NCI-H510A (cell line): ENCODE results near the gene SPTB.
A peak's percentile ranks its signal among the peaks of the same experiment; 100 is the strongest.

ENCODE experiments used
- DNase-seq: peaks from one replicate; lab custom pipeline; 2025; lab: John Stamatoyannopoulos, UW

Gene SPTB

DNA sequence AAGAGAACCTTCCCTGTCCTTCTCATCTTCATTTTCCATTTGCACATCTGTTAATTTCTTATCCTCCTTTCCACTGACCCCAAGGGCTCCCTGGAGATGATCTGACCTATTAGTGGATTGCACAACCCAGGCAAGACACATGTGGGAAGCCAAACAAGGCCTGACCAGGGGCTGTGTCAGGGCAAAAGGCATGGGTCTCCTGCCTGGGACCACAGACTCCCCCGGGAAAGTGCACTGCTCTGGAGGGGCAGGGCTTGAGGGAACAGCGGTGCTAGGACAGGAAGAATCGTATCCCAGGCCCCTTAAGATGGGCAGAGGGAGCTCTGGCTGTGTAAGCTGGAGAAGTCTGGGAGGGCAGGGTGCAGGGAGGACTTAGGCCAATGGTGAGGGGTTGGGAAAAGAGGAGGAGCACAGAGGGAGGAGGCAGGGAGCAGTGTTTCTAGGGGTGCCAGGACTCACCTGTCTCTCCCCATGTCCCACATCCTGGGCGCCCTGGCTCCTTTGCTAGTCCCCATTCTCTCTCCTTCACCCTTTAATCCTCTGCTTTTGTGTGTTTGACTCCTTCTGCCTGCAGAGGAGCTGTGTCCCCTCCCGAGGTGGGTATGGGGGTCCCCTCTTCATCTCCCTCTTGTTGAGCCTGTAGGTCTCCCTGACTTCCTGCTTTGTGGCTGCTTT is 150.2 kb downstream of the SPTB start:
- no peak for DNase-seq

DNA sequence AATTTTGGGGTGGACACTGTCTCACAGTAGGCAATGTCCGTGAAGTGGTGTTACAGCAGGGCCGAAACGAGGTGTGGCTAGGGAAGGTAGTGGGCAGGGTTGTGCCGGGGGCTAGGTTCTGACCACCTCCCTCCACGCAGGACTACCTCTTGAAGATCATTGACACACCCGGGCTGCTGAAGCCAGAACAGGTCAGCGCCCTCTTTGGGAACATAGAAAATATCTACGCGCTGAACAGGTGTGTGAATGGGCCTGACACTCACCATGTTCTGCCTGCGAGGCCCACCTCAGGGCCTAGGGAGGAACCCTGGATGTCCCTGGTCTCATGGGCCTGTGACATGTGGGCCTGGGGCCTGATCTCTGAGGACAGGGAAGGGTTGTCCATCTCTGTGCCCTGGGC is 150.9 kb downstream of the SPTB start:
- DNase-seq, result no peak

DNA sequence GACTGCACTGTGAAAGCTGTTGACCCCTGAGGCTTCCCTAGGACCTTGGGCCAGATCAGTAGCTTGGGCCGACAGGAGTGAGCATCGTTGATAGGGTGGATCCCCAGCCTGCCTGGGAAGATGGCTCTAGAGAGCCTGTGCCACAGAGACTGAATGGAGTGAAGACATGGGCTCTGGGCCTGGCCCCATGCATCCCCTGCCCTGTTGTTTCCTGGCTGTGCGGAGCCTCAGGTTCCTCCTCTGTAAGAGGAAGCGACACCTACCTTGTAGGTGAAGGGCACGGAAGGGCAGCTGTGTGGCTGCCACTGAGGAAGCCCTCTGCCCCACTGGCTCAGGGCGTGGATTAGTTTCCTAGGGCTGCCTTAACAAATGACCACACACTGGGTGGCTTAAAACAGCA is 151.6 kb downstream of the SPTB start:
- no peak for DNase-seq

DNA sequence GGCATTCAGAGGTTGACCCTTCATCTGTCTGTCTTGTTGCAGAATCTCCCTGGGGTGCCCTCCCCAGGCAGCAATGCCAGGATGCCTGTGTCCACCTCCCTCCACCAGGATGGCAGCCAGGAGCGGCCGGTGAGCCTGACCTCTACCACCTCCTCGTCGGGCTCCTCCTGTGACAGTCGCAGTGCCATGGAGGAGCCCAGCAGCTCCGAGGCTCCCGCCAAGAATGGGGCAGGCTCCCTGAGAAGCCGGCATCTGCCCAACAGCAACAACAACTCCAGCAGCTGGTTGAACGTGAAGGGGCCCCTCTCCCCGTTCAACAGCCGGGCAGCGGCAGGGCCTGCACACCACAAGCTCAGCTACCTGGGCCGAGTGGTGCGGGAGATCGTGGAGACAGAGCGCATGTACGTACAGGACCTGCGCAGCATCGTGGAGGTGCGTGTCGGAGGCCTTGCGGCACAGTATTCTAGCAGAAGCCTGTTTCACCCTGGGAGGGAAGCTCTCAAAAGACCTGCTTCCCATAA is 152.1 kb downstream of the SPTB start:
- no peak for DNase-seq

DNA sequence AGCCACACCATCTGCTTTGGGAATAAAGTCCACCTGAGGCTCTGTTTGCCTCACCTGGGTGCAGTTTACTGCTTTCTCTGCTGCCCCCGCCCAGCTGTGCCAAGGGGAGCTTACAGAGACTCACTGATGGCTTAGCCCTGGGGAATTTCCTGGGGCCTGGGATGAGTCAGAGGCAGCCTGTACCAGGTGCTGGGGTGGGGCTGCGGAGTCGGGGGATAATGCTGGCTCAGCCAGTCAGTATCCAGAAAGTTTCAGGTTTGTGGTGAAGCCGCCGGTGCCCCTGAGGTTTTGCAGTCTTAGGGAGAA is 153.2 kb downstream of the SPTB start:
- peak; percentile 20 for DNase-seq

DNA sequence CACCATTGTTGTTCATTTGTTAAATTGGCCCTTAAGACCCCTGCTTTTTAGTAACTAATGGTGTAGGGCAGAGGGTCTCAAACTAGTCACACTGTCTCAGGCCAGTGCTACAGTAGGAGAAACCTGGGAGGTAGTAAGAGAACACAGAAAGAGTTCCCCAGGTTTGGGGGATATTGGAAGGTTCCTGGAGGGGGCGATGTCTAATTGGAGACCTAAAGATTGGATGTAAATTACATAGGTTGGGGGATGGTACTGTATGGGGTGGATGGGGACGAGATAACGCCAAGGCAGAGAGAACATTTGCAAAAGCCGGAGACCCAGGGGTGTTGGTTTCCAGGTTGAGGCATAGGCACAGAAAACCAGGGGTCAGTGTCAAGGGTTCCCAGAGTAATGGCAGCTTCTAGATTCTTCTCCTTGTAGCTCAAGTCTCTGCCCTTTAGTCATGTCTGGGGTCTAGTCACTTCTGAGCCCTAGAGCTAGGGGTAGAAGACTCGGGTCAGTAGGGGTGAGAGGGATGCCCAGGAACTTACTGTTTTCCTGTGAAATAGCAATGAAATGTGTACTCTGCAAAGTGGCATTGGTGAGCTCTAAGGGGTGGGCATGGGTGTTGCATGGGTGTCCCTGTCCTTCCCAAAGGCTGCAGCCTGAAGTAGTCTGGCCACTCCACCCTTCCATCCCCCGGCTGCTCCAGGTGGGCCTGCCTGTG is 153.7 kb downstream of the SPTB start:
- DNase-seq, result no peak

DNA sequence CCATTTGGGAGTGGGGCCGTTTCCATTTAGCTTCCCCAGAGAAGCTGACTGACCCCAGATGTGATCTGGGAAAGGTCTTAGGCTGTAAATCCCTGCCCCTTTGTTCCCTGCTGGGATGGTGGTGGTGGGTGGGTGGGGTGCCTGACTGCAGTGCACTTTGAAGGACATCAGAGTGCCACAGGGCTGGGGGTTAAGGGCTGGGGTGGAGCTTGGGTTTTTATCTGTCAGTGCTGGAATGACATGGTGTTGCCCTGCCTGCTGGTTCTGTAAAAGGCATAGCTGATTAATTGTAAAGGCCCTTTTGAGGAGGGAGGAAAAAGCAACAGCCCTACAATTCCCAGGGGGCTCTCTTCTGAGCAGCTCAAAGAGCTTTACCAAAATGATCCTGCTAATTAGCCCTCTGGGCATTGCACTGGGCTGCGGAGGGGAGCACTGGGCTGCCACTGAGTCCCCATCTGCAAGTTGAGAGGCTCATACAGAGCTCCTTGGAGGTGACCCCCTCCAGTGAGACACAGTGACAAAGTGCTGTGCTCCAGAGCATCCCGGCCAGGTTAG is 154.4 kb downstream of the SPTB start:
- DNase-seq, result no peak

DNA sequence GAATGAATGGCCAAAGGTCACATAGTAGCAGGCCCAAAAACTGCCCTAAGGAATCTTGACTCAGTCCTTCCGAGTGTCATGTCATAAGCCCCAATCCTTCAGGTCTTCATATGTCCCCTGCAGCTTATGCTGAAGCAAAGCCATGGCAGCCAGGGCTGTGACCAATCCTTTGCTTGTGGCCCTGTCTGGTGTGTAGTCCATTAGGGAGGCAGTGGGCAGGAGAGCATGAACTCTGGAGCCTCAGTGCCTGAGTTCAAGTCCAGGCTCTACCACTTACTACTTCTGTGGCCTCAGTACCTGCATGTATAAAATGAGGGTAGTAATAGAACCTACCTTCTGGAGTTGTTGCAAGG is 155.2 kb downstream of the SPTB start:
- no peak for DNase-seq

DNA sequence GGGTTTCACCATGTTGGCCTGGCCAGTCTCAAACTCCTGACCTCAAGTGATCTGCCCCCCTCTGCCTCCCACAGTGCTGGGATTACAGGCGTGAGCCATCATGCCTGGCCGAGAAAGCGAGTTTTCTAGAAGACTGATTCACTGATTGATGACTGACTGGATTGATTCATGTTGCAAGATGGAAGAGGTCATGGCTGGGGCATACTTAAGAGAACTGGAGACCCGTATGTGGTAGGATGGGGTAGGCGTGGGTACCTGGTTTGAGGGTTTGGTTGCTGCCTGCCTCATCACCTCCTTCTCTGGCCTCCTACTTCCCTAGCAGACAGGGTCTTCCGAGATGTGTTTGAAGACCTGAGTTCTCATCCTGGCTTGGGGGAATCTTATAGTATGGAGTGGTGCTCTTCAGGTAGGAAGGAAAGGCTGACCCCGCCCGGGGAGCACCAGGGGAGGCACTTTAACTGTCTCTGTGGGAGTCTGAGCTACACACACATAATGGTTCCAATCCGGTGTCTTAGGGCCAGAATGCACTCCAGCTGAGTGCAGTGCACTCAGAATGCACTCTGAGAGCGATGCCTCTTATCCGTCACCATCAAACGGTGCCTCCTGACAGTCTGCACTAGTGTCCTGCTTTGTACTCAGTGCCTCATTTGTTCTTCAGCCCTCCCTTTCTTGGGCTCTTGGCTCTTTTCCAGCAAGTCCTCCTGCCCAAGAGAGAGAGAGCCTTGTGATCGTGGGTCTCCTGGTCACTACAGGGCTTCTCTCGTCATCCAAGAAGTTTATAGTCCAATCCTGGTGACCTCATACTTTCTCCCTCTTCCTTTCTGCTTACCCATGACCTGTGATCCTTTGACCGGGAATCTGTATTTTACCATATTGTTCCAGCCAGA is 155.8 kb downstream of the SPTB start:
- peak; percentile 59 for DNase-seq

DNA sequence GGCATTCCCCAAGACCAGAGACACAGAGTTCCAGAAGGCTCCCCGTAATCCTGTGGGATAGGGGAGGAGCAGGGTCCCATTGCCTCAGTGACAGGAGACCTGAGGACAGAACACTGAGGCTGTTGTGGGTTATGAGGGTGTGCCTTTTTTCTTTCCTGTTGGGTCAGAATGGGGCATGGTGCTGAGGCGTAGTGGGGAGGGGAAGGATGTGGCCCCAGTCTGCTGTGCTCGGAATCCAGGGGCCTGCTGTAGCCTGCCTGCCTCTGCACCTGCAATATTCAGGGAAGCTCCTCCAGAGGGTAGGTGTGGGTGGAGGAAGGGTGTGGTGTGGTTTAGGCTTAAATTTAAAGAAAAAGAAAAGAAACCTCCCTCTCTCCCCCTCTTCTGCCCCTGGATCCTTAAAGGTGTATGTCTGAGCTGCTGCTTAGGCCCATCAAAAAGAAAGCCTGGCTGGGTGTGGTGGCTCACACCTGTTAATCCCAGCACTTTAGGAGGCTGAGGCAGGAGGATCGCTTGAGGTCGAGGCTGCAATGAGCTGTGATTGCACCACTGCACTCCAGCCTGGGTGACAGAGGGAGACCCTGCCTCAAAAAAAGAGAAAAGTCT is 156.8 kb downstream of the SPTB start:
- no peak for DNase-seq

DNA sequence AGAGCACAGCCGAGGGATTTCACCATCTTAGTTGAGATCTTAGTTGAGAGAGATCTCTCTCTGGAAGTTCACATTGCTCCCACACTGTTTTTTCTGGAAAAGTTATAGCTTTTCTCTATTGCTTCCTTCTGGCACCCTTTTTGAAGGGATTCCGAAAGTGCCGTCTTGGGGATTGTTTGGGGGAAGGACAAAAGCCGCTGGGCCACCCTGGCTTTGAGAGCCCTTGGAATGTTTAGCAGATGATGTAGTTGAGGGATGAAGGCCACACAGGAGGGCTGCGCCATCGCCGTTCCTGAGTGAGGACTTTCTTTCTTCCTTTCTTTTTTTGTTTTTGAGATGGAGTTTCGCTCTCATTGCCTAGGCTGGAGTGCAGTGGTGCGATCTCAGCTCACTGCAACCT is 157.8 kb downstream of the SPTB start:
- DNase-seq, result no peak

DNA sequence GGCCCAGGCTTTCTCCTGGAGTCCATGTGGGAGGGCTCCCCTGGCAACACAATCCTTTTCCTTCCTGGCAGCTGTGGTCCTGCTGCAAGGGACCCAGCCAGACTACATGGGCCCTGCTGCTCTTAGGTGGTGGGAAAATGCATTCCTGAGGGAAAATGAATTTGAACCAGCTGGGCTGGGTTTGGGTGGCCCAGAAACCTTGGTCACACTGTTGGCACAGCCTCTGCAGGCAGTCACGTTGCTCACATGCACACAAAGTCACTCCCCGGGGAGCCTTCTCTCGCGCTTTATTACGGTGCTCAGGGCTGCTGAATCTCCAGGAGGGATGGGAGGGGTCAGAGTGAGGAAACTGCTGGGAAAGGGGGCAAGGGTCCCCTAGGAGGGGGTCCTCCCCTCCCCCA is 158.3 kb downstream of the SPTB start:
- DNase-seq, result no peak

DNA sequence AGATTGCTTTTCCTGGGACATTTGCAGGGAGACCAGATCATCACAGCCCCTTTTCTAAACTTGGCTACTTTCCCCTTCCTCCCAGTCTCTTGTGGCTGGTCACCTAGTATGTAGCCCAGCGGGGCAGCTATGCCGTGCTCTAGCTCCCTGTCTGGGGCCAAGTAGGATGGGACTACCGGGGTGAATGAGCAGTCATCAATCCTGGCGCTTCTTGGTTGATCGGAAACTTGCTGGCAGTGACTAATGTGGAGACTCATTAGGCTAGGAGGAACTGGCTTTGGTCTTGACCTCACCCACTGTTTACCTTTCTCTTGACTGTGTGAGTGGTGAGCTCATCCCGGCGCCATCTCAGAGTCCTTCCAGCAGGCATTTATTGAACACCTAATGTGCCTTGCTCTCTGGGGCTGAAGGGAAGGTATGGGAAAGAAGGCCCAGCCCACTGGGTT is 159.6 kb downstream of the SPTB start:
- peak; percentile 79 for DNase-seq

DNA sequence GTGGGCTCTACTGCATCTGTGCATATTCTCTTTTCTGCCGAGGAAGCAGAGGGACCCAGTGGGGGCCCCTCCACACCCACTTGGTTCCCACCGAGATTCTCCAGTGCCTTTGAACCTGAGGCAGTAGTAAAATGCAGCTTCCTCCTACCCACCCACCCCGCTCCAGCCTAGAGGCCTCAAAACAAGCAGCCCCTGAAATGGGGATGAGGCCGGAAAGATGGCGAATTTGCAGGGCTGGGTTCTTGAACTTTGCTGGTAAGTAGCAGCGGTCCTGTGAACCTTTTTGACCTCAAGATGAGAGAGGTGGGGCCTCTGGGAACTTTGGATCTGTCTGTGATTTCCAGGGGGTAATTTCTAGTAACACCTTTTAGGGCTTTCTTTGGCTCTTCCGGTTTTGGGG is 160.1 kb downstream of the SPTB start:
- DNase-seq, result no peak

DNA sequence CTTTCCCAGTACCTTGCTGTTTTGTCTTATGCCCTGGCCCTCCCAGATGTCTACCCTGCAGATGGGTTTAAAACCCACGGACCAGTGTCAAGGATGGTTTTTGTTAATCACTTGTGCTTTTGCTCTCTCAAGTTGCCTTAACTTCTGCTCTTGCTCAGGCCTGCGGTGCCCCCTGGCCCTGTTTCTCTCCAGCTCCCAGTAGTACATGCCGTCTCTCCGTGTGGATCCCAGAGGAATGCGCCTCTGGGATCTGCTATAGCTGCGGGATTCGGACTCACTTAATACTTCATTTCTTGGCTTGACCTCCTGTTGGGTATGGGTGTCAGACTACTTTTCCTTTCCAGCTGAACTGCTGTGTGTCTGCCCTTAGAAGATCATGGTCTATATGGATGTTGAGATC is 160.9 kb downstream of the SPTB start:
- no peak for DNase-seq

DNA sequence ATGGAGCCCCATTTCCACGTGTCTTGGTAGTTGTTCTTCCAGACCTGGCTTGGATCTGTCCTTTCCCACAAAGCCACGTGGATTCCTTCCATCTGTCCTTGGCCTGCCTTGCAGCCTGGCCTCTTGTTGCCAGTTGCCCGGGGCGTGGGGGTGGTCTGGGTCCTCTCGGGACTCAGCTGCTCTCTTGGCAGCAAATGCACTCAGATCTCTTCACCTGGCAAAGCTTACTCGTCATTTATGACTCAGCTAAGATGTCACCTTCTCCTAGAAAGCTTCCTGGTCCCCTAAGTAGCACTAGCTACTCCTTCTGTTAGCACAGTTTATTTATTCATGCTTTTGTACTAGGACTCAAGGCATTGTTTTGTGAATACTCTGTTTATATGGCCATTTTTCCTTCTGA is 161.8 kb downstream of the SPTB start:
- peak; percentile 11 for DNase-seq

DNA sequence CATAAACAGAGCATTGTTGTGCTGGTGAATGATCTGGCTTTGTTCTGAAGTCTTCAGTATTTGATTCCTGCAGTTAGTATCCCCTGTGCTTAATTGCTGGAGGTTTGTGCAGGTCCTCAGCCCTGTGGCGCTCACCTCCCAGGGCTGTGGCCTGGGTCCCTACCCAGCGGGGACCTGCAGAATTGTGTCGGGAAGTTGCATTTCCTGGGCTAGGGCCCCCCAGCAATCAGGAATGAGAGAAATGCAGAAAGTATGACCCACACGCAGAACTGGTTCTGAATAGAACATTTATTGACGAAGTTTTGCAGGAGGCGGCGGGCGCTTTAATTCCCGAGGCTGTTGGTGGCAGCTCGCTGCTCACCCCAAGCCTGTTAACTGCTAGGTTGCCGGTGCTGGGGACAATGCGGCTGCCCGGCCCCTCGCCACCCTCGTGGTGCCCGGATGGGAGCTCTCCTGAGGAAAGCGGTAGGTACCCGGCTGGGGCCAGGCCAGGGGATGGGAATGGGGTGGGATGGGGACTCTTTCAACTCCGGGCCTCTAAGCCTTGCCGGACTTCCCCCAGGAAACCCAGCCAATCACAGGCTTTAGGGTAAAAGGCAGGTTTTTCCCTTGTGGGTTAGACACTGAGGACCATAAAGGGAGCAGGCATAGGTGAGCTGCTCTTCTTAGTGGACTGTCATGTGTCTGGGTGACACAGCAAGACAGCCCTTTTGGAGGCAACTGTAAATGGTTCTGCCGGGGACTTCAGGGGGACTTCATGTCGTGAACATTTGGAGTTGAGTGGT is 163.9 kb downstream of the SPTB start:
- peak; percentile 41 for DNase-seq

DNA sequence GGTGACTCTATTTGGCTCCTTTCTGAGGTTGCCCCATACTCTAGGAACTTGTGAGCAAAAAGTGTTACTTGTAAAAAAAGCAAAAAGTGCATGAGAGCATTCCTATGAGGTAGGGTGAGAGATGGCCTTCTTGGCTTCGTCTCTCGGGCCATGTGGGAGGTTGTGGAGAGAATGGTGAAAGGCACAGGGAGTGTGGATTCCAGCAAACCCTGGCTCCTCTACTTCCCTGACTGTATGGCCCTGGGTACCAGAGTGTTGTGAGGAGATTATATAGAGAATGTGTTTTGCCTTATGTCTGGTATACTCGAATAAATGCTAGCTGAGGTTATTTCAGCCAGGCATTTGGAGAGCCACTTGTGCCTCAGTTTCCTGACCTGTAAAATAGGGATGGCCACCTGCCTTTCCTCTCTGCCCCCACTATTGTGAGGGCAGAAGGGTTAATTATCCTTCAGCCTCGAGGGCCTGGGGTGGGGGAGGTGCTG is 164.5 kb downstream of the SPTB start:
- DNase-seq, result no peak

DNA sequence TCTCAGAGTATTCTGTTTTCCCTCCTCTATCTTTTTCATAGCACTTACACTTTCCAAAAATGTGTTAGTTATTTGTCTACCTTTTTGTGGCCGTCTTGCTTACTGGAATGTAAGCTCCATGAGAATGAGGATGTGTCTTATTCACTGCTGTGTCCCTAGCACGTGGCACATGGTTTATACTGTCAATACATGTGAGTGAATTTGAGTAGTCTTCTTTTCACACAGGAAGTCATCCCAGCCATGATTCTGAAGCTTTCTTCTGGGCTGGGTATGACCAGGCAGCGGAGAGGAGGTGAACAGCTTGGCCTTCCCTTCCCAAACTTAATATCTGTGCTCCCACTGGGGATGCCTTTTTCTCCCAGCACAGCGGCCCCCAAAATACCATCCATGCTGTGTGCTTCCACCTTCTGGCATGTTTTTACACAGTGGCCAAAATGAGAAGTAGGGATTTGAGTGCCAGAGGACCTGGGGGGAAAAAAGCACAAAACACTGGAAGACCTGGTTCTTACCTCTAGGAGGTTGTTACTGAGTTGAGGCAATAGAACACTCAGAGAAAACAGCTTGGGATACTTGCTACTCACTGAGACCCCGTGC is 165.2 kb downstream of the SPTB start:
- DNase-seq, result no peak

DNA sequence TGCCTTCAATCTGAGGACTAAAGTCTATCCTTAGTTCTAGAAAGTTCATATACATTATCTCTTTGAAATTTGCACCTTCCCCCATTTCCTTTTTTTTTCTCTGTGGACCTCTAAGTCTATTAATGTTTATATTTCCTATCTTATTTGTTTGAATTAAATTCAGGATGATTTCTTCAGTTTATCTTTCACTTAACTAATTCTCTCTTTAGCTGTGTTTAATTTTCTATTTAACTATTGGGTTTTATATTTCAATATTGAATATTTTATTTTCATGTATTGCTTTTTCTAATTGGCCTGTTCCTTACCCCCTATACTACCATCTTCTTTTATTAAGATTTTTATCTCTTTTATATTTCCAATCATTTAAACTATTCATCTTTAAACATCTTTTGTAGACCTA is 166.0 kb downstream of the SPTB start:
- no peak for DNase-seq

DNA sequence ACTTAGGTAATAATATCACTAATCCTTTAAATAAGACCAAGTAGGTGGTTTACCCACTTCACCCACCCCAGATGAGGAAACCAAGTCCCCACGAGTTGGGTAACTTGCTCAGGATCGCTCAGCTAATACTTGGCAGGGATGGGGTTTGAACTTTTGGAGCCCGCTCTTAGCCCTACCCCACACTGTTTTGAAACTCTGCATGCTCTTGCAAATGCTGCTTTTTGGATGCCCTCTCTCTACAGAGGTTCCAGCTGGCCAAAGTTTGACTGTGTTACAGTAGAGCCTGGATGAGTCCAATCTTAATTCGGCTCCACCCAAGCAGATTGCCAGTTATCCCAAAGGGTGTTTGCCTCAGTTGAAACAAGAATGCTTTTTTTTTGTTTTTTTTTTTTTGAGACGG is 168.7 kb downstream of the SPTB start:
- no peak for DNase-seq
